Lower lobe of right lung (tissue), 2 donors: ENCODE data around the gene SETD1A. TPM values are rescaled to one million over a fixed set of nuclear protein-coding genes. Genes with fewer than 3 reads are reported as not detected.
A peak's percentile ranks its signal among the peaks of the same experiment; 100 is the strongest.

Source experiments
- ATAC-seq, 2 donors: fragments of 200-7000 bp; cut with Tn5 transposase; one replicate each; pipeline ENCODE4 v1.9.1; 2020 to 2022; ENCODE audit warnings: mild to moderate bottlenecking in 2 of 2, moderate library complexity in 2 of 2
- DNase-seq: peaks from one replicate; pipeline ENCODE4 v3.0.0-alpha.2; 2020
- H3K27ac ChIP-seq: fragments of 200-600 bp; one replicate; pipeline ENCODE4 v1.8.0; 2022
- H3K27me3 ChIP-seq: fragments of 200-600 bp; one replicate; pipeline ENCODE4 v1.8.0; 2022; ENCODE audit warnings: low read depth
- H3K36me3 ChIP-seq: fragments of 200-600 bp; one replicate; pipeline ENCODE4 v1.8.0; 2022; ENCODE audit warnings: mild to moderate bottlenecking
- H3K4me1 ChIP-seq: fragments of 200-600 bp; one replicate; pipeline ENCODE4 v1.8.0; 2022
- H3K4me3 ChIP-seq: fragments of 200-600 bp; one replicate; pipeline ENCODE4 v1.8.0; 2022; ENCODE audit warnings: mild to moderate bottlenecking
- H3K9me3 ChIP-seq: fragments of 200-600 bp; one replicate; pipeline ENCODE4 v1.8.0; 2022
- CTCF ChIP-seq: fragments of 200-600 bp; IDR thresholded peaks from one replicate; pipeline ENCODE4 v1.8.0; 2022; ENCODE audit warnings: antibody characterized with exemption, mild to moderate bottlenecking
- intact Hi-C: fragments of 100-400 bp; cut with DNase I; formaldehyde crosslinking; loops from one replicate; pipeline ENCODE4 v1.11.0; 2022
- total RNA-seq: library from RNA; stranded (reverse); fragmentation: NEBNext Ultra II Directional; extraction: Animal tissue kit (Norgen Biotek cat#: 25700); gene quantifications from one replicate; pipeline ENCODE4 v1.2.1, GENCODE V29; 2021
- donor health status: DM: no; HTN: yes; CAD: no; lungs with severe emphysema.

SETD1A gene
- total RNA-seq, 1 donor from 2014 or later: 15.0 TPM

GRCh38 chr16:30996985-30997724 lies 39.6 kb downstream of the SETD1A start:
- Histone ChIP-seq H3K4me3 (peak overlapping the region; percentile 45), H3K36me3 (no peaks in the 10 kb centered on the region), H3K27me3 (no peaks in the 10 kb centered on the region), H3K4me1 (peaks cover 12% of the 10 kb centered on the region), H3K27ac (peak overlapping the region; percentile 4), H3K9me3 (no peaks in the 10 kb centered on the region)
- intact Hi-C loops: no loop called here
- TF ChIP-seq CTCF: no peak
- ATAC-seq (peak; percentile 96 to 97), DNase-seq (peak; percentile 86)

GRCh38 chr16:30997725-30998711 lies 40.5 kb downstream of the SETD1A start:
- no peak for TF ChIP-seq CTCF
- peak overlapping the region; percentile 45 for H3K4me3 ChIP-seq
- H3K27me3 ChIP-seq: no peaks in the 10 kb centered on the region
- H3K4me1 ChIP-seq: peaks cover 12% of the 10 kb centered on the region
- DNase-seq: no peak
- no peaks in the 10 kb centered on the region for H3K36me3 ChIP-seq
- peak overlapping the region; percentile 4 for H3K27ac ChIP-seq
- ATAC-seq: peak; percentile 5 to 45
- H3K9me3 ChIP-seq: no peaks in the 10 kb centered on the region
- intact Hi-C loops: no loop called here

DNA sequence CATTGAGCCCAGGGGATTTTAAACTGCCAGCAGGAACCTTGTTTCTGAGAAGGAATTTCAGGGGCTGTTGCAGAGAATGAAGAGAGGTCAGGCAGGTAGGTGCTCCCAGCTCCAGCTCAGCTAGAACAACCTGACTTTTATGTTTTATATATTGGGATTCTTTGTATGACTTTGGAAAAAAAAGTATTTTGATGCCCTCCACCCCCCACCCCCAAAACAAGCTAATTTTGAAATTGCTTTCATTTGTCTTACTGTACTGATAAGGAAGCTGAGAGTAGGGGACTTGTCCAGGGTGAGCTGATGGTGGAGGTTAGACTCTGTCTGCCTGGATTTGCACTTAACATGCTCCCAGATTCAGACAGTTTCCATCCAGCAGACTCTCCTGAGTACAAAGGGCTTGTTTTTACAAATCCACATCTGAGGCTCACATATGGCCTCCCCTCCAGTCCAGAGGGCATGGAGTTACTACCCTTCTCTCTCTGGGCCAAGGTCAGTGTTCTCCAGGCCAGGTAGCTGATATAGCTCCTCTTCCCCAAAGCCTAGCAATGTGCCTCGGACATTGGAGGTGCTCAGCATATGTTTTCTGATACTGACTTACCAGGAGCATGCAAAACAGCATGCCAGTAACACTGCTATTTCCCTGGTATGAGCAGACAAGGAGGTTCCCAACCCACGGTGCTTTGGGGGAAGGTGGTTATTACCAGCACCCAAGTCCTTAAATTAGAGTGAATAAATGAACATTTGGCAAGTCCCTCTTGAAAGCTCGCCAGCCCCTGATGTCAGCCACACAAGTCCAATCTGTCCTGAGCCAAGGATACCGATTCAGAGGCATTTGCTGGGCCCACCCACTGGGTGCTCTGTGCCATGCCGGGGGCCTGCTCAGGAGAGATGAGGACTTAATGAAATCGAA lies 41.6 kb downstream of the SETD1A start:
- Histone ChIP-seq H3K9me3 (no peaks in the 10 kb centered on the region), H3K36me3 (no peaks in the 10 kb centered on the region), H3K27ac (no peak overlapping the region), H3K27me3 (no peaks in the 10 kb centered on the region), H3K4me3 (no peak overlapping the region), H3K4me1 (peaks cover 12% of the 10 kb centered on the region)
- no peak for ATAC-seq
- intact Hi-C loops: no loop called here
- TF ChIP-seq CTCF: no peak
- DNase-seq: no peak

- no peaks in the 10 kb centered on the region for H3K36me3 ChIP-seq
- no peaks in the 10 kb centered on the region for H3K9me3 ChIP-seq
- ATAC-seq (no peak), DNase-seq (no peak)
- peaks cover 12% of the 10 kb centered on the region for H3K4me1 ChIP-seq
- H3K4me3 ChIP-seq: no peak overlapping the region
- TF ChIP-seq CTCF: no peak
- intact Hi-C loops: no loop called here
- H3K27me3 ChIP-seq: no peaks in the 10 kb centered on the region
- no peak overlapping the region for H3K27ac ChIP-seq
Observed at GRCh38 chr16:31000671-31001382, 43.3 kb downstream of the SETD1A start.
